K562 (cell line): Measurements from ENCODE around the gene COA5. TPM values are rescaled to one million over a fixed set of nuclear protein-coding genes. Genes with fewer than 3 reads are reported as not detected.

Experiments used
- E2F4 ChIP-seq: sonication (generic); formaldehyde crosslinking; IDR thresholded peaks from 2 replicates; pipeline ENCODE4 v1.8.0; 2022; ENCODE audit warnings: mild to moderate bottlenecking, low read depth, missing genetic modification reagents
- FOSL1 ChIP-seq: fragments of 200-800 bp; sonication (Bioruptor generic); conservative IDR thresholded peaks from 2 replicates; pipeline ENCODE4 v1.6.1; 2016; ENCODE audit warnings: missing genetic modification characterization, missing compliant biosample characterization
- FUS ChIP-seq: fragments of 200-400 bp; formaldehyde crosslinking; optimal IDR thresholded peaks from 2 replicates; pipeline ENCODE3; 2017; ENCODE audit warnings: low read depth, low read length
- L3MBTL2 ChIP-seq: fragments of 450-650 bp; IDR thresholded peaks from 2 replicates; pipeline ENCODE4 v1.6.1; 2016; ENCODE audit warnings: mild to moderate bottlenecking, moderate library complexity
- MAX ChIP-seq: sonication (generic); formaldehyde crosslinking; IDR thresholded peaks from 2 replicates; pipeline ENCODE4 v1.9.0; 2022; ENCODE audit warnings: mild to moderate bottlenecking, missing genetic modification reagents
- SIN3A ChIP-seq, 2 experiments: fragments of 150-350 bp in 1 of 2; IDR thresholded peaks; 2 replicates each; pipeline ENCODE4 v1.6.1; 2011 to 2016; ENCODE audit warnings: borderline replicate concordance in 2 of 2, low read depth in 2 of 2, low read length in 2 of 2, mild to moderate bottlenecking in 2 of 2, moderate library complexity in 2 of 2; ENCODE audit not compliant: control insufficient read depth in 1 of 2
- SPI1 ChIP-seq: IDR thresholded peaks from 2 replicates; pipeline ENCODE4 v1.6.1; 2011; ENCODE audit warnings: low read depth, low read length, control low read depth, borderline replicate concordance
- ZNF134 ChIP-seq: fragments of 250-450 bp; sonication (Bioruptor Pico); conservative IDR thresholded peaks from 2 replicates; pipeline ENCODE4 v1.4.0; 2020
- ZNF740 ChIP-seq, 3 experiments: fragments of 200-800 bp in 1 of 3; sonication (Bioruptor generic) in 1 of 3; sonication (generic) in 1 of 3; formaldehyde crosslinking in 1 of 3; IDR thresholded peaks; 2 replicates each; pipeline versions ENCODE4 v1.6.1 to v1.8.0; 2016 to 2022; ENCODE audit warnings: mild to moderate bottlenecking in 2 of 3, missing compliant biosample characterization in 2 of 3, missing genetic modification characterization in 2 of 3, missing genetic modification reagents in 1 of 3
- polyA plus RNA-seq, 8 experiments: library from polyadenylated mRNA; depleted of rRNA in 4 of 8; stranded (reverse) in 5 of 8; unstranded in 3 of 8; fragments of >200 nt; fragmentation: Nextera tagmentation in 2 of 8; fragmentation: Illumina TruSeq in 1 of 8; extraction: Ambion mirVana in 2 of 8; extraction: Trizol in 1 of 8; gene quantifications; 2 replicates each; pipeline versions ENCODE4 v1.2.1 to v1.2.3, GENCODE V29; 2011 to 2014; ENCODE audit warnings: inconsistent platforms in 1 of 8, missing spikeins in 1 of 8
- total RNA-seq, 7 experiments: library from RNA; depleted of rRNA in 6 of 7; stranded (reverse); fragments of >200 nt in 6 of 7; fragmentation: Illumina TruSeq in 2 of 7; extraction: Trizol in 2 of 7; gene quantifications; 2 replicates each; pipeline versions ENCODE4 v1.2.1 to v1.2.3, GENCODE V29; 2011 to 2021; ENCODE audit warnings: low replicate concordance in 1 of 7
- TF ChIP-seq, protein P1 (sequence below): sonication (generic); formaldehyde crosslinking; IDR thresholded peaks from 2 replicates; pipeline ENCODE4 v1.8.0; 2022; ENCODE audit warnings: mild to moderate bottlenecking, missing genetic modification reagents
- TF ChIP-seq, protein P2 (sequence below): fragments of 450-650 bp; IDR thresholded peaks from 2 replicates; pipeline ENCODE4 v1.6.1; 2018; ENCODE audit not compliant: partially characterized antibody
- TF ChIP-seq, protein P3 (sequence below): fragments of 450-650 bp; formaldehyde crosslinking; conservative IDR thresholded peaks from 2 replicates; pipeline ENCODE4 v1.4.0; 2022; ENCODE audit warnings: mild to moderate bottlenecking, missing genetic modification characterization

COA5 gene
- total and polyA plus RNA-seq, 9 of the 15 experiments (the other 6 are each of a cell fraction or from before 2014, with no cell fraction given), result 17.9 to 77.6 (median 33.4) TPM

GRCh38 chr2:98608116-98608961 is at the start of gene COA5, which contains the start of gene UNC50 (continued):
- TF ChIP-seq E2F4 (CRISPR knock-in tag) (peak; percentile 41; the same call in 1 of the 2 replicates), L3MBTL2 (peak; percentile 68), FOSL1 (tag) (peak; percentile 30; the same call in 1 of the 2 replicates), FUS (peak; percentile 23), ZNF740 (CRISPR knock-in tag; IDR thresholded peaks at IDR 0.05) (no peak), ZNF740 (tag; IDR thresholded peaks at IDR 0.05) (no peak), SPI1 (peak; percentile 33; the same call in 1 of the 2 replicates), ZNF134 (CRISPR knock-in tag) (no peak), MAX (CRISPR knock-in tag) (peak; percentile 88), SIN3A (IDR thresholded peaks at IDR 0.05; ENCODE audit: borderline replicate concordance in 2 of 2, control insufficient read depth in 1 of 2, low read depth in 2 of 2, low read length in 2 of 2) (peak; percentile 41 to 58; a peak in 3 of 4 replicates)
- TF ChIP-seq, protein P1, sequence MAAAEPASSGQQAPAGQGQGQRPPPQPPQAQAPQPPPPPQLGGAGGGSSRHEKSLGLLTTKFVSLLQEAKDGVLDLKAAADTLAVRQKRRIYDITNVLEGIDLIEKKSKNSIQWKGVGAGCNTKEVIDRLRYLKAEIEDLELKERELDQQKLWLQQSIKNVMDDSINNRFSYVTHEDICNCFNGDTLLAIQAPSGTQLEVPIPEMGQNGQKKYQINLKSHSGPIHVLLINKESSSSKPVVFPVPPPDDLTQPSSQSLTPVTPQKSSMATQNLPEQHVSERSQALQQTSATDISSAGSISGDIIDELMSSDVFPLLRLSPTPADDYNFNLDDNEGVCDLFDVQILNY (CRISPR knock-in tag), result 0 out of 2 replicates have a peak, but pooled peaks have one; percentile 36
- TF ChIP-seq, protein P2, sequence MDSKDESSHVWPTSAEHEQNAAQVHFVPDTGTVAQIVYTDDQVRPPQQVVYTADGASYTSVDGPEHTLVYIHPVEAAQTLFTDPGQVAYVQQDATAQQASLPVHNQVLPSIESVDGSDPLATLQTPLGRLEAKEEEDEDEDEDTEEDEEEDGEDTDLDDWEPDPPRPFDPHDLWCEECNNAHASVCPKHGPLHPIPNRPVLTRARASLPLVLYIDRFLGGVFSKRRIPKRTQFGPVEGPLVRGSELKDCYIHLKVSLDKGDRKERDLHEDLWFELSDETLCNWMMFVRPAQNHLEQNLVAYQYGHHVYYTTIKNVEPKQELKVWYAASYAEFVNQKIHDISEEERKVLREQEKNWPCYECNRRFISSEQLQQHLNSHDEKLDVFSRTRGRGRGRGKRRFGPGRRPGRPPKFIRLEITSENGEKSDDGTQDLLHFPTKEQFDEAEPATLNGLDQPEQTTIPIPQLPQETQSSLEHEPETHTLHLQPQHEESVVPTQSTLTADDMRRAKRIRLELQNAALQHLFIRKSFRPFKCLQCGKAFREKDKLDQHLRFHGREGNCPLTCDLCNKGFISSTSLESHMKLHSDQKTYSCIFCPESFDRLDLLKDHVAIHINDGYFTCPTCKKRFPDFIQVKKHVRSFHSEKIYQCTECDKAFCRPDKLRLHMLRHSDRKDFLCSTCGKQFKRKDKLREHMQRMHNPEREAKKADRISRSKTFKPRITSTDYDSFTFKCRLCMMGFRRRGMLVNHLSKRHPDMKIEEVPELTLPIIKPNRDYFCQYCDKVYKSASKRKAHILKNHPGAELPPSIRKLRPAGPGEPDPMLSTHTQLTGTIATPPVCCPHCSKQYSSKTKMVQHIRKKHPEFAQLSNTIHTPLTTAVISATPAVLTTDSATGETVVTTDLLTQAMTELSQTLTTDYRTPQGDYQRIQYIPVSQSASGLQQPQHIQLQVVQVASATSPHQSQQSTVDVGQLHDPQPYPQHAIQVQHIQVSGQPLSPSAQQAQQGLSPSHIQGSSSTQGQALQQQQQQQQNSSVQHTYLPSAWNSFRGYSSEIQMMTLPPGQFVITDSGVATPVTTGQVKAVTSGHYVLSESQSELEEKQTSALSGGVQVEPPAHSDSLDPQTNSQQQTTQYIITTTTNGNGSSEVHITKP, result peak; percentile 24
- TF ChIP-seq, protein P3, sequence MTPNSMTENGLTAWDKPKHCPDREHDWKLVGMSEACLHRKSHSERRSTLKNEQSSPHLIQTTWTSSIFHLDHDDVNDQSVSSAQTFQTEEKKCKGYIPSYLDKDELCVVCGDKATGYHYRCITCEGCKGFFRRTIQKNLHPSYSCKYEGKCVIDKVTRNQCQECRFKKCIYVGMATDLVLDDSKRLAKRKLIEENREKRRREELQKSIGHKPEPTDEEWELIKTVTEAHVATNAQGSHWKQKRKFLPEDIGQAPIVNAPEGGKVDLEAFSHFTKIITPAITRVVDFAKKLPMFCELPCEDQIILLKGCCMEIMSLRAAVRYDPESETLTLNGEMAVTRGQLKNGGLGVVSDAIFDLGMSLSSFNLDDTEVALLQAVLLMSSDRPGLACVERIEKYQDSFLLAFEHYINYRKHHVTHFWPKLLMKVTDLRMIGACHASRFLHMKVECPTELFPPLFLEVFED (CRISPR knock-in tag), result 0 out of 2 replicates have a peak, but pooled peaks have one; percentile 13
